Pulmonary artery endothelial cell (primary cell): ENCODE results near the gene GNAS-AS1. TPM values are rescaled to one million over a fixed set of nuclear protein-coding genes. Genes with fewer than 3 reads are reported as not detected.

ENCODE experiments used
- DNase-seq: peaks from one replicate; pipeline ENCODE4 v3.0.0-alpha.2; 2011; ENCODE audit warnings: low read depth, low spot score
- total RNA-seq: library from RNA; depleted of rRNA; stranded (reverse); fragments of >200 nt; gene quantifications from 2 replicates; pipeline ENCODE4 v1.2.3, GENCODE V29; 2014

The GNAS-AS1 gene
- 0.07 and 0.11 TPM in 2 replicates for total RNA-seq

- no peak for DNase-seq
These were observed at the start of gene GNAS-AS1 for GRCh38 chr20:58850693-58851174. GNAS-AS1 (minus strand) TSS chr20:58850902.

GRCh38 chr20:58900397-58900796 lies 49.7 kb upstream of the GNAS-AS1 start:
- DNase-seq = no peak

GRCh38 chr20:58899512-58899911 lies 48.8 kb upstream of the GNAS-AS1 start:
- no peak for DNase-seq

GRCh38 chr20:58898629-58899408 lies 48.1 kb upstream of the GNAS-AS1 start:
- no peak for DNase-seq

GRCh38 chr20:58897488-58897887 lies 46.8 kb upstream of the GNAS-AS1 start:
- DNase-seq = no peak

GRCh38 chr20:58896820-58897219 lies 46.1 kb upstream of the GNAS-AS1 start:
- no peak for DNase-seq

- no peak for DNase-seq
These were observed 44.9 kb upstream of the GNAS-AS1 start for GRCh38 chr20:58895448-58896180.

- no peak for DNase-seq
These were observed 44.1 kb upstream of the GNAS-AS1 start for GRCh38 chr20:58894652-58895447.

- DNase-seq = no peak
These were observed 42.8 kb upstream of the GNAS-AS1 start for GRCh38 chr20:58893355-58894120.

- DNase-seq = no peak
These were observed 42.2 kb upstream of the GNAS-AS1 start for GRCh38 chr20:58892932-58893224.

GRCh38 chr20:58892141-58892931 lies 41.6 kb upstream of the GNAS-AS1 start:
- DNase-seq = no peak

GRCh38 chr20:58891718-58892140 lies 41.0 kb upstream of the GNAS-AS1 start:
- DNase-seq = no peak

- DNase-seq = no peak
These were observed 40.5 kb upstream of the GNAS-AS1 start for GRCh38 chr20:58891086-58891717.

GRCh38 chr20:58890518-58891085 lies 39.9 kb upstream of the GNAS-AS1 start:
- DNase-seq = peak; percentile 64

GRCh38 chr20:58889798-58890517 lies 39.3 kb upstream of the GNAS-AS1 start:
- DNase-seq = no peak

GRCh38 chr20:58889334-58889760 lies 38.6 kb upstream of the GNAS-AS1 start:
- no peak for DNase-seq

- DNase-seq = no peak
These were observed 38.0 kb upstream of the GNAS-AS1 start for GRCh38 chr20:58888521-58889333.

GRCh38 chr20:58888103-58888502 lies 37.4 kb upstream of the GNAS-AS1 start:
- DNase-seq = no peak
